DND-41 (cell line): ENCODE data around the gene YPEL3.

ENCODE experiments used
- CTCF ChIP-seq: IDR thresholded peaks from 2 replicates; pipeline ENCODE4 v1.5.1; 2012; ENCODE audit warnings: borderline replicate concordance, low read length, moderate library complexity, mild to moderate bottlenecking; ENCODE audit not compliant: poor library complexity, severe bottlenecking; ENCODE audit errors: extremely low read depth
- EZH2 ChIP-seq: IDR thresholded peaks from 3 replicates; pipeline ENCODE4 v1.6.1; 2012; ENCODE audit warnings: borderline replicate concordance, low read depth, mild to moderate bottlenecking, moderate library complexity, low read length, inconsistent platforms; ENCODE audit not compliant: severe bottlenecking

- peak; percentile 68 for TF ChIP-seq CTCF
- TF ChIP-seq EZH2, result no peak
Measured at GRCh38 chr16:30092373-30093010, 3.5 kb downstream of the YPEL3 start.
